ENCODE measurements around the gene SAP25.
"Not testable (repeated sequence)": the region's sequence is repeated elsewhere in the genome, so short reads cannot be mapped to it uniquely, and the experiment has no call there.

SAP25 gene

DNA sequence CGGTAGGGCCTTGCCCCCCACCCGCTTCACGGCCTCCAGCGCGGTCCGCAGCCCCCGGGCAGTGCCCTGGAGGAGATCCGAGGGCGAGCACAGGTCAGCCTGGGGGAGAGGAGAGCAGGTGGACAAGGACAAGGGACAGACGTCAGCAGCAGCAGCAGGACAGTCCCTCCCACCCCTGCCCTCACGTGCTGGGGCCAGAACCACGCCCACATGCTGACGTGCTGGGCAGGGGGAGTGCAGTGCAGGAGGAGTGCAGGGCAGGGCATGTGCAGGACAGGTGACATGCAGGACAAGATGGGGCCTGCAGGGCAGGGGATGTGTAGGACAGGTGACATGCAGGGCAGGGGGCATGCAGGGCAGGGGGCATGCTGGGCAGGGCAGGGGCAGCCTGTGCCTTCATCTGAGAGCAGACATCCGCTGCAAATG lies 1.5 kb upstream of the SAP25 start:
- no peak for DNase-seq

GRCh38 chr7:100574362-100575205 lies 884 bp upstream of the SAP25 start:
- no peak for DNase-seq

DNA sequence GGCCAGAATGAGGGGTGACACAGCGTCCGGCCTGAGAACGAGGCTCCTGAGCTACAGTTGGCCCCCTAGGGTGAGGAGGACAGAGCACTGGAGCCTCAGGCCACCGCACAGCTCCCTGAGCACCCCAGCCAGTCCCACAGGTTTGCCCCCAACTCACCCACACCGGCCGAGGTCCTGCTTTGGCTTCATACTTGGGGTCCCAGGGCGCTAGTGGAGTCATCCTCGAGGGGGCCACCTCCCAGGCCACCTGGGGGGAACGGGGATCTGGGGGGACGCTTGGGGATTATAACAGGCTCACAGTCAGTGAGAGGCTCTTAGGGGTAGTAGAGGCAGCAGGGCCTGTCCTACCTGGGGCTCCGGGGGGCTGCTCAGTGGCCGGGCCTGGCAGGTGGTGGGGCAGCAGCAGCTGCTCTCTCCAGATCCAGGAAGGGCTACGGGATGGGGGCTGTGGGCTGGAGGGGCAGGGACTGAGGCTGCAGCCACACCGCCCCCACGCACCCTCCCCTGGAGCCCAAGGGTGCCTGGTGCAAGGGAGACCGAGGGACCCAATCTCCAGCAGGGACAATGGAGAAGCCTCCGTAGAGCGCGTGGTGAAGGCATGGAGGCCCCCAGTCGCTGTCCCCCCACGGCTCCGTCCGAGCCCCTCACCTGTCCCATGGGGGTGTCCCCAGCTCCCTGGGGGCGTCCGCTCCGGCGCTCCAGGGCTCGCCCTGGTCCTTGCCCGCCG lies 588 bp downstream of the SAP25 start:
- no peak for DNase-seq

- no peak for DNase-seq
Observed at GRCh38 chr7:100572281-100572948, 1.3 kb downstream of the SAP25 start.

DNA sequence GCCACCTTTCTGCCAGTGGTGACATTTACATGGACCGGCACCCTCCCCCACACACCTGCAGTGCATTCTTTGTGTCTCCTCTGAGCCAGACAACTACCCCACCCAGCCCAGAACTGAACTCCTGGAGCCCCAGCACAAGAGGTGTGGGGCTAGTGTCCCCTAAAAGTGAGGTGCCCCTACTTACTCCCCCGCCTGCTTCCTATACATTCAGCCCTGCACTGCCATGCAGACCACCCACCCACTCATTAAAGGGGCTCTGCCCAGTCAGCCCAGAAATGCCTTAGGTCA lies 1.9 kb downstream of the SAP25 start:
- DNase-seq = no peak

- DNase-seq = no peak
Observed at GRCh38 chr7:100570954-100571828, 2.5 kb downstream of the SAP25 start.

GRCh38 chr7:100568896-100569844 lies 4.5 kb downstream of the SAP25 start:
- DNase-seq = peak; percentile 78

GRCh38 chr7:100568176-100568895 lies 5.4 kb downstream of the SAP25 start:
- DNase-seq = no peak

GRCh38 chr7:100567751-100568175 lies 5.9 kb downstream of the SAP25 start:
- DNase-seq = peak; percentile 26

DNA sequence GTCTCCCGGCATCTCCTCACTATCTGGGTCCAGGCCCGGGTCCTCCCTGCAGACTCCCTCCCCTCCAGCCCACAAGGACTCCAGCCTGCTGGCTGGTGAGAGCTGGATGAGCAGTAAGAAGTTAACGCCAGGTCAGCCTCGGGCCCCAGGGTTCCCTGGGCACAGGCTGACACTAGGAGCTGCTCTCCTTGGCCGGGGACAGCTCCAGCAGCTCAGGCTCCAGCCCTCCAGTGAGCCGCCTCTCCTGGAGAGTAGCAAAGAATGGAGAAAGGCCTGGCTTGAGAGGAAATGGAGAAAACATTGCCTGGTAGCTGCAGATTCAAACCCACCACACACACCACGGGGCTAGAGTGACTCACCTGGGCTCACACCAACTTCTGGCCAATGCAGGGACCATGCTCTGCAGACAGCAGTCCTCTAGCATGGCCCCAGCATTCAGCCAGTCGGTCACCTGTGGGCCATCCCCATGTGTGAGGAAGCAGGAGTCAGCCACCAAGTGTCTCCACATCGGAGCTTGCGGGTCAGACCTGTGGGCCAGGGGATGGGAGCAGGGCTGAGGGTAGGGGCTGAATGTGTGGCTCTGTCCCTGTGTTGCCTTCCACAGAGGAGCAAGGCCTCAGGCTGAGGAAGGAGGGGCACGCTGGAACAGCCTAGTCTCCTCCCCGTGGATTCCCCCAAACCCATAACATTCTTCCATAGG lies 6.5 kb downstream of the SAP25 start:
- no peak for DNase-seq

GRCh38 chr7:100566018-100566531 lies 7.6 kb downstream of the SAP25 start:
- DNase-seq = no peak

- DNase-seq = no peak
Observed at GRCh38 chr7:100565133-100565571, 8.5 kb downstream of the SAP25 start.

GRCh38 chr7:100564405-100564804 lies 9.3 kb downstream of the SAP25 start:
- not testable (repeated sequence) for DNase-seq

GRCh38 chr7:100563809-100564400 lies 9.8 kb downstream of the SAP25 start:
- DNase-seq = peak; percentile 24

DNA sequence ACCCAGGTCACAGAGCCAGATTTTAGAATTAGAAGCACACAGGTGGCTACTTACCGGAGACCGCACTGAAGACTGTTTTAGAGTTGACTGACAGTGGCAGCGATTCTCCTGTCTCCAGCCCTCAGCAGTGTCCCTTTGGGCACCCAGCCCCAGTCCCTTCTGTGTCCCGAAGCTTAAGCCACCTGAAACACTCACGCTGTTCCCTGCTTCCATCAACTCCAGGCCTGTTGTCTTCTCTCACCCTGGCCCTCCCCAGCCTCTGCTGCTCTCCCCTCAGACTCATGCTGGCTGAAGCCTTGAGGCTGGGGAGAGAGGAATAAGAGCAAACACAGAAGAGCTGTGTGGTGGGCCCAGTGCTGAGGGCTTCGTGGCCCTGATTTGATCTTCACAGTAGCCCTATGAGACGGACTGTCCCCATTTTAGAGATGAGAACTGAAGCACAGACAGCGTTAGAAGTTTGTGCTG lies 10.6 kb downstream of the SAP25 start:
- DNase-seq = no peak

GRCh38 chr7:100562195-100563099 lies 11.3 kb downstream of the SAP25 start:
- DNase-seq = no peak

DNA sequence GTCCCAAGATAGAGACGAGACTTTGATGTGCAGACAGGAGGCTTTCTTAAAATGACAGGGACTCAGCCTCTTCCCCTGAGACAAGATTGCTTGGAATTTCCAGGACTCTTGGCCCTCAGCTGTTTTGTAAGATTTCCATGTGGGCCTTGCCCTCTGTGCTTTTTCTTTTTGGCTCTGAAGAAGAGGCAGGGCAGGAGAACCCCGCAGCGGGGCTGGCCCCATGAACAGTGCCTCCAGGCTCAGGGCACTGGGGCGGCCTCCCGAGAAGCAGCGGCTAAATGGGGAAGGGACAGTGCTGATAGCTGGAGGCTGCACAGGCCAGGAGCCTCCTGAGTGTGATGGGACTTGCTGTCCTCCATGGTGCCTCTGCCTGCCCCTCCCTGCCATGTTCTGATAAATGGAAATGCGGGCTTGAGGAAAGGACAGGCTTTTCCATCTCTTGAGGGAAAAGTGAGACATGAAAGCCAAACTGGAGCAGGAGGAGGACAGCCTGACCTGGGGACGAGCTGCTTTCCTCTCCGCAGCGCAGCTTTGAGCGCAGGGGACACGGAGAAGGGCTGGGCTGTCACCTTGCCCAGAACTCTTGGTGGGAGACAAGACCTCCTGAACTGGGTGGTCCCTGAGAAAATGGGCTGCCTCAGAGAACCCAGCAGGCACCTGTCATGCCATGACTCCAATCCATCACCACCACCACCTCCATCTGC lies 12.1 kb downstream of the SAP25 start:
- no peak for DNase-seq

GRCh38 chr7:100559127-100559526 lies 14.6 kb downstream of the SAP25 start:
- DNase-seq = no peak

Measured in NCI-H1092 treated with DMSO at 0.1 percent for 48 hours (cell line).